HG03064 (cell line): Measurements from ENCODE around the gene BOC.

Source experiments
- ATAC-seq: cut with Tn5 transposase; IDR thresholded peaks from one replicate; pipeline ENCODE4 v1.9.1; 2021; ENCODE audit warnings: low read depth; ENCODE audit not compliant: unreplicated experiment

The BOC gene

DNA sequence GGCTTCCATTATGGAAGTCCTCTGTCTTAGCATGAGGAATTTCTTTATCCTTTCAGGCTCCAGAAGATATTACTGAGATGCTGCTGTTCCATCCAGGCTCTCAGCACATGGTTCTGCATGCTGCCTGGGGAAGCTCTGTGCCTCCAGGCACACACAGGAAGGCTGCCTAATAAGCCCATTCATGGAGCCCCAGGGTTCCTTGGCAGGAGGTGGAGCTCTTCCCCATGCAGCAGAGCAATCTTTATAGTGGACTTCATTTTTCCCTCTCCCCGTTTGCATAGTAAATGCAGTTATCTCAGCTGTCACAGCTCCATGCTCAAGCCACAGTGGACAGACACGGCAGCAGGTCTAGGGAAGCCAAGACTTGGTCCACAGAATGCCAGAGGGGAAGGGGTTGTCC lies 57.6 kb downstream of the BOC start:
- no peak for ATAC-seq

DNA sequence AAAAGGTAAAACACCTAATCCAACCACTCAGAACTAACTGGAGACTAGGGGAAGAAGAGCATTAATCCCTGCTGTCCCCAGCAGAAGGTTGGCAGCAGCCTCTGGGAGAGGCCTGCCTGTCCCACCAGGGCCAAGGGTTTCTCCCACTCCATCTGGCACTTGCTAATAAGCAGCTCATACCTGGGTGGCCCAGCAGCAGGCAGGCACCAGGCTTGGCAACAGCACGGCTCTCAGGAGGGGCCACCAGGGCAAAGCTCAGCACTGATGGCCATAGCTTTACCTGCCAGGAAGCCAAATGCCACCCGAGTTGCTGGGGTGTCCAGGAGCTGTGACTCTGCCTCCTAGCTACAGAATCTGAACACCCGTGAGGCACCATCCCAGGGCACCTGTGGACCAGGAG lies 58.3 kb downstream of the BOC start:
- no peak for ATAC-seq

DNA sequence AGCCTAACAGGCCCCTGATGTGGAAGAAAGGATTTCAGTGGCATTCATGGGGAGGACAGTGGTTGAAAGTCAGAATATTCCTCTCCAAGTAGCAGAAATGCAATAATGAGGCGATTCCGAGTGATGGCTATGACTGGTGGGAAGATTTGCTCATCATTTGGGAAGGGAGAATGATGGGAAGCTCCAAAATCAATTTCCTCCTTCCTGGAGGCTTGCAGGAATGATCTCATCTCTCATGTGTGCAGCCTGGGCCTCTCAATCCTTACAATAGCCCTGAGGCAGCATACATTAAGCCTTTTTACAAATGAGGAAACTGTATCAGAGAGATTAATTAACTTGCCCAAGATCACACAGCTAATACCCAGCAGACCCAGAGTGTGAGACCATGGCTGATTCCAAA lies 58.7 kb downstream of the BOC start:
- no peak for ATAC-seq

DNA sequence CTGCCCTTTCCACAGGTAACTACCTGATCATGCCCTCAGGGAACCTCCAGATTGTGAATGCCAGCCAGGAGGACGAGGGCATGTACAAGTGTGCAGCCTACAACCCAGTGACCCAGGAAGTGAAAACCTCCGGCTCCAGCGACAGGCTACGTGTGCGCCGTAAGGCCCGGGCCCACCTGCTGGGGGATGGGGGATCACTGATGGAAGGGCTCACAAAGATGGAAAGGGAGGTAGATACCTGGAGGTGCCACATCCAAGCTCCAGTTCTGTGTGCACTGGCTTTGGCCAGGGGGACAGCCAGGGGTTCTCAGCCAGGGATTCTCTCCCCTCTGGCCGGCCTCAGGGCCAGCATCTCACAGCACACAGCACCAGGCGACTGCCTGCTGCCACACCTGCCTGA lies 59.4 kb downstream of the BOC start:
- ATAC-seq = no peak

DNA sequence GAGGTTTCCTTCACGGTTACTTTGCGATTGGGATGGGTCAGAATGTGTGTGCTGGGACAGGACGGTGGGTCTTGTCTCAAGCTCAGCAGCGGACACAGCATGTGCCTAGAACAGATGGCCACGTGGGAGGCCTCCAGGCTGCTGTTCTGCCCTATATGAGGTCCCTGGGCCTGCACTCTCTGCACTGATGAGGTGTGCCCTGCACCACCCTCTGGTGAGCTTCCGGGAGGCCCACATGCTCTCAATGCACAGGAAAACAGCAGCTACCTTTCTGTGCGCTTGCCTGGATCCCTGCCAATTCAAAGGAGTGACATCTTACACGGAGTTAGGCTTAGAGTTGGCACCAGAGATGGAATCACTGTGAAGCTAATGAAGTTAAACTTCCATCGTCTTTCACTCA lies 59.8 kb downstream of the BOC start:
- no peak for ATAC-seq

DNA sequence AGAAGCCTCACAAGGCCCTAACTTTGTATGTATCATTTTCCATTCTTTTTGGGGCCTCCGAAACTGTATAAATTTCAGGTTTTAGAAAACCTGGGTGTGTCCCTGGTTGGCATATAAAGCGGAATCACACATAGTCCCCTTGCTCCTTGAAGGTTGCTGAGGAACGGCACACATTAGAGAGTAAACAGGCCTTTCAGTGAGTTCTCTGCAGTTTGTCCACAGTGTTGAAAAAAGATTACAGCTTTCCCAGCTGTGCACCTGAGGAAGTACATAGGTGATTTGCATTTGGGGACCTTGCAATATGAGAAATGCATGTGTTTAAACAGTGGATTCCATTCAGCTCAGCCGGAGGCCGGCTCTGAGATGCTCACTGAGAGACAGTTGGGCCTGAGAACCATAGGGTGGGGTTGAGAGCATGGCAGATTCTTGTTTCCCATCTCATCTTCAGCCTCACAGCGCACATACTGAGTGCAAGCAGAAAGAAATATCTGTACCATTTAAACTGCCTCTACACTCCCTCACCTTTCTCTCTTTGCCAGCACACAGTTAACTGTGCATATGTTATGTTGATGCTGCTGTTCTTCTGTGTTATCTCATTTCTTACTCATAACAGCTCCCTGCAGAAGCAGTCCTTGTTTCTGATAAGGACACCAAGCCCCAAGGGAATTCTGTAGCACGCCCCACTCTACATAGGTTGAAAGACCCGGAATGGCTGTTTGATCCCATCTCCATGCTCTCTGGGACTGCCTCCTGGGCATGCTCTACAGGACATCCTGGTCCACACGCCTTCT lies 60.4 kb downstream of the BOC start:
- ATAC-seq = no peak

DNA sequence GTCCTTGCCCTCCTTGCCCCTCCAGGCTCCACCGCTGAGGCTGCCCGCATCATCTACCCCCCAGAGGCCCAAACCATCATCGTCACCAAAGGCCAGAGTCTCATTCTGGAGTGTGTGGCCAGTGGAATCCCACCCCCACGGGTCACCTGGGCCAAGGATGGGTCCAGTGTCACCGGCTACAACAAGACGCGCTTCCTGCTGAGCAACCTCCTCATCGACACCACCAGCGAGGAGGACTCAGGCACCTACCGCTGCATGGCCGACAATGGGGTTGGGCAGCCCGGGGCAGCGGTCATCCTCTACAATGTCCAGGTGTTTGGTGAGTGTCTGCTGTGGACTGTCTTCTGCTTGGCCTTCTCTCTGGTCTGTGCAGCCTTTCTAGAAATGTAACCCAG lies 61.0 kb downstream of the BOC start:
- ATAC-seq = no peak

DNA sequence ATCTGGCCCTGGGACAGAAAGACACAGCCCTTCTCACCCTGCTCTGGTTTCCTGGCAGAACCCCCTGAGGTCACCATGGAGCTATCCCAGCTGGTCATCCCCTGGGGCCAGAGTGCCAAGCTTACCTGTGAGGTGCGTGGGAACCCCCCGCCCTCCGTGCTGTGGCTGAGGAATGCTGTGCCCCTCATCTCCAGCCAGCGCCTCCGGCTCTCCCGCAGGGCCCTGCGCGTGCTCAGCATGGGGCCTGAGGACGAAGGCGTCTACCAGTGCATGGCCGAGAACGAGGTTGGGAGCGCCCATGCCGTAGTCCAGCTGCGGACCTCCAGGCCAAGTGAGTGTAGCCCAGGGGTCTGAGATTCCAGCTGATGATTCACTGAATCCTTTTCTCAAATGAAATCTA lies 61.7 kb downstream of the BOC start:
- ATAC-seq = no peak

DNA sequence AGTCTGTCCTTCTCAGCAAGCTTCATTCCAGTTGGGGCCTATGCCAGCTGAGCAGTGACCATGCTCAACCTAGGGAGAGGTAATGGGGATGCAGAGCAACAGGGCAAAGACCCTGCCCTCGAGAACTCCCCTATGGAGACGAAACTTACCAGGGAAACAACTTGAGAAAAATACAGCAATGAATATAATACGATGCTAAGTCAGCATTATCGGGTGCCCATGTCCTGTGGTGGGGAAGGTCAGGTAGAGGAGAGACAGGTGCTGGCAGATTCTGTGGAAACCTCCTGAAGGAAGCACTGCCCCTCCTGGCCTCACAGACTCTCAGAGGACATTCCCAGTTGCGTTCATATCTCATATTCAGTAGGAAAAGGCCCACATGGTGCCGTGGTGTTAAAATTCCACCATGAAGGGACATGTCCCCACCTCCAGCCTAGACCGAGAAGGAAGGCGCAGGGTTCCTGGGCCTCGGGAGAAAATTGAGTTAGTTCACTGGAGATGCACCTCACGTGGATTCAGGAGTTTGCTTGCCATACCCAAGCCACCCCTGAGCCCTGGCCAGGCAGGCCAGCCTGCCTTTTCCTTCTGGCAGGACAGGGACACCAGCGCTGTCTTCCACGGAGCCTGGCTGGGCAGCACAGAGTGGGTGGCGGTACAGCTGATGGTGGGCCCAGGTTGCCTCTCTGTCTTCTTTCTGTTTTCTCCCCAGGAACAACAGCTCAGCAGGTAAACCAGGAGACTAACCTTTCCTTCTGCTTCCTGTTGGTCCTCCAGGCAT lies 62.4 kb downstream of the BOC start:
- ATAC-seq = no peak

DNA sequence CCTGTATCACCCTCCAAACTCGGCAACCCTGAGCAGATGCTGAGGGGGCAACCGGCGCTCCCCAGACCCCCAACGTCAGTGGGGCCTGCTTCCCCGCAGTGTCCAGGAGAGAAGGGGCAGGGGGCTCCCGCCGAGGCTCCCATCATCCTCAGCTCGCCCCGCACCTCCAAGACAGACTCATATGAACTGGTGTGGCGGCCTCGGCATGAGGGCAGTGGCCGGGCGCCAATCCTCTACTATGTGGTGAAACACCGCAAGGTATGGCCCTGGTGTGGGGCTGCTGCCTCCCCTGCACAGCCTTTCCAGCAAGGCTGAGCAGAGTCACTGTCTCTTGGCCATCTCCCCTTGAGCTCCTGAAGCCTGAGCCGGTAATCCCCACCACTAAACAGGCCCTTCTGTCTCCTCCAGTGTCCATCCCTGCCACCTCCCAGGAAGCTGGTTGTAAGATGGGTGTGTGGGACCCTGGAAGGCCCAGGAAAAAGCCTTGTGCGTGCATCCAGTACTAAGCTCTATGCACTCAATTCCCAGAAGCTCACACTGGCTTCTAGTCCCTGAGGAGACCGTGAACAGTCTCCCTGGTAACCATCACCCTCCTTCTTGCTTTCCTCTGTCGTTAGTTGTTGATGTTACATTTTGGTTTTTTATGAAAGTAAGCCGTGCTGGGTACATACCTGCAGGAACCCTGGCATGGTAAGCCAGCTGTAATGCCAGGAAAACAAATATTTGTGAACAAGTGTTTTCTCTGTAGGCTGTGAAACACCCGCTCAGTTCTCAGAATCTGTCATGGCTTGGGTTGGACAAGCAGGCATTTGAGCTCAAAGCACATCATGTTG lies 63.3 kb downstream of the BOC start:
- ATAC-seq = no peak

DNA sequence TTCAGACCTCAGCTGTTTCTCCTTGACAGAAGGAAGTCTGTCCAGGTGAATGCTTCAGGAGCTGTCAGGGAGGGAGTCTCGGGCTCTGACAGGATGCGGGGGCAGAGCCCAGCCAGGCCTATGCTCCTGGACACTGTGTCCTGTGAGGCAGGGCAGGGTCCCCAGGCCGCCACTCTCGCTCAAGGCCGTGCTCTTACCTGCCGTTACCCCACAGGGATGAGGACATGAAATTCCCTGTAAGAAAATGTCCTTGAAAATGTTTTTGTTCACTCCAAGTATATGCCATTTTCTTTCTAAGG lies 63.9 kb downstream of the BOC start:
- no peak for ATAC-seq

DNA sequence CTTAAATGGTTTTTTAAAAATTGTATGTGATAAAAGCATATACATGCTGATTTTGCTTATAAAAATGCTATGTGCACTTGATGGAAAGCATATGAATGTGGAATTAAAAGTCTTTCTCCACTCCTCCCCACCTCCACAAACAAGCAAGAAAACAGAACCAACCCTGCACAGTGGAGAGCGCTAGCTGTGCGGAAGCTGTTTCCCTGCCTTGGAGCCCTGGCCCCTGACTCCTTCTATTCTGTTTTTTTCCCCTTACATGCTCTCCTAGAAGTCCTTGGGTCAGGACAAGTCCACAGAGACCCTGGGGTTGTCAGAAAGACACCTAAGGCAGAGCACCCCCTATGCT lies 64.2 kb downstream of the BOC start:
- no peak for ATAC-seq

DNA sequence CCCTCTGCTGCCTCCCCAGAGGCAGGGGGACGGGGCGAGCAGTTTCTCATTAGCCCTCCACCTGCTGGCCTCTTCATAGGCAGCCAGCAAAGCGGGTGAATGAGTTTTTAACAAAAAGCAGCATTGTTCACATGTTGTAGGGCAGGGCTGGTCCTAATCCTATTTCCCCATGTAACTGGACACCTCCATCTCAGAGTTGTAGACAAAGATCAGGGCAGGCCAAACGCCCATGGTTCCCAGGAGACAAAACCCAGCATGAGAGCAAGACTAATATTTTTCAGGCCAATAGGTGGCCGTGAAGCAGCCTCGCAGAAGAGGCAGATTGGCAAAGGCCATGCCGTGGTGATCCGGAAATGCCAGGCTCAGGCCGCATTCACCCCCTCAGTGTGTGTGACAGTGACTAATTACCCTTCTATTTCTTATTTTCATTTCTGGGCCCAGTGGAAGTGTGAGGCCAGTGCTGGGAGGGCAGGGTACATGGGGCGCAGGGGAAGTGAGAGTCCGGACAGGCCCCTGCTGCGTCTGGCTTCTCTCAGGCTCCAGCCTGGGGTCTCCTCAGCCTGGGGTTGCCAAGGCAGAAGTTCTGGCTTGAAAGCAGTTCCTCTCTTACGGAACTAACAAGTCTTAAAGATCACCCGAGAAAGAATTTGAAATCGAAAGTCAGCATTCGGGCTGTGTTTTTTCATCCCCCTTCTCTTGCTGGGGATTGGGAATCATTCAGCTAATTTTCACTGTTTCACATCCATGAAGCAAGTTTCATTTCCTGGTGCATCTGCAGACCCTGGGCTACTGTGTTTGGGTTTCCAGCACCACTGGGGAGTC lies 64.8 kb downstream of the BOC start:
- ATAC-seq = peak; percentile 78

DNA sequence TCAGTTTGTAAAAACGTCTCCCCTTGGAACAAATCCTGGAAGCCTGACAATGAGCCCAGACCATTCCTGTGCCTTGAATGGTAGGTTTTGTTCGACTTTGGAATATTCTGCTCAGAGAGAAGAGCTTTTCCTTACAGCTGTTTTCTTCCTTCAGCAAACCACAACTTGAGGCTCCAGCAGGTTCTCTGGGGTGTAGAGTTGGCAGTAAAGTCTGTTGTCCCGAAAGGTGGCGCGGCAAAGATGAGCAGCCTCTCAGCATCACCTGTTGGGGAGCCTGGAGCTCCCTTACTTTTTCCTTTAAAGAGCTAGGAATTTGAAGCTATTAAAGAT lies 65.4 kb downstream of the BOC start:
- no peak for ATAC-seq

DNA sequence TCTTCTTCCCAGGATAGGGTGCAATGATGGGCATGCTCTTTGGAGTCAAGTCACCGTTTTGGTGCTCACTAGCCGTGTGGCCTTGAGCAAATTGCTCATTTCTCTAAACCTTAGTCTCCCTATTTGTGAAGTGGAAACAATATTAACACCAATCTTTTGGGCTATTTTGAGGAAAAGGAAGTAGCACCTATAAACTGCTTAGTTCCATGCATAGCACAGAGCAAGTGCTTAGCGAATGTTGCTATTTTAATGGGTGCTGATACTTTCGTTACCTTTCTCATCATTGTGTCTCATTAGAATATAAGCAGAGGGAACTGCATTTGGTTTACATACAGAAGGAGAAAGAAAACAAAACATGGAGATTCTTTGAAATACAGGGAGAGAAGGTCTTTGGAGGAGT lies 66.1 kb downstream of the BOC start:
- ATAC-seq = no peak

DNA sequence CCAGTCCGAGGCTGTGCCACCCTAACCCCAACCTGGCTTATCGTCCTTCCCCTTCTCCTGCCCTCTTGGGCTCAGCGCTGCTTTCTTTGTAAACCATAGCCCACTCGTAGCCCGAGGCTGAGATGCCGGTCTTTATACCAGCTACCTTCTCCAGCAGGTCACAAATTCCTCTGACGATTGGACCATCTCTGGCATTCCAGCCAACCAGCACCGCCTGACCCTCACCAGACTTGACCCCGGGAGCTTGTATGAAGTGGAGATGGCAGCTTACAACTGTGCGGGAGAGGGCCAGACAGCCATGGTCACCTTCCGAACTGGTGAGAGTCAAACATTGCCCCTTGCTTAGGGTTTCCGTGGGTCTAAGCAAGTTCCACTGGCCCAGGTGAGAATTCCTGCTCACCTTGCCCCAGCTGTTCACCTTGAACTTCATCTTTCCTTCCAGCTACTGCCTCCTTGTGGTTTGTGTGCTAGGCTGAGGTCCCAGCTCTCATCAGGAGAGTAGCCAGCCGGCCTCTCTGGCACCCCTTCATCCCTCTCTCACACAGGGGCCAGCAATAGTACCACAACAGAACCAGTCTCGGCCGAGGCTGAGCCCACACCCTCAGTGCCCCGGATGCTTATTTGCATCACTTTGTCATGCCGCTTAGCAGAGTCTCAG lies 66.7 kb downstream of the BOC start:
- ATAC-seq = no peak

DNA sequence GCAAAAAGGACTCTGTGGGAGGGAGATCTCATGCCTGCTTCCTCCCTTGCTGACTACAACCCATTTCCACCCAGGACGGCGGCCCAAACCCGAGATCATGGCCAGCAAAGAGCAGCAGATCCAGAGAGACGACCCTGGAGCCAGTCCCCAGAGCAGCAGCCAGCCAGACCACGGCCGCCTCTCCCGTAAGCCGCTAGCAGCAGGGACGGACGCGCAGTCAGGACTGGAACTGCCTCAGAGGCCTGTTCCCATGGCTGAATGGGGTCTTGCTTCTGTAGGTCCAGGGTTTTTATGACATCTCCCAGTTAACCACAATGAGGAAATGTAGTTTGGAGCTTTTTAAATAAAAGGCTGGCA lies 67.2 kb downstream of the BOC start:
- no peak for ATAC-seq

DNA sequence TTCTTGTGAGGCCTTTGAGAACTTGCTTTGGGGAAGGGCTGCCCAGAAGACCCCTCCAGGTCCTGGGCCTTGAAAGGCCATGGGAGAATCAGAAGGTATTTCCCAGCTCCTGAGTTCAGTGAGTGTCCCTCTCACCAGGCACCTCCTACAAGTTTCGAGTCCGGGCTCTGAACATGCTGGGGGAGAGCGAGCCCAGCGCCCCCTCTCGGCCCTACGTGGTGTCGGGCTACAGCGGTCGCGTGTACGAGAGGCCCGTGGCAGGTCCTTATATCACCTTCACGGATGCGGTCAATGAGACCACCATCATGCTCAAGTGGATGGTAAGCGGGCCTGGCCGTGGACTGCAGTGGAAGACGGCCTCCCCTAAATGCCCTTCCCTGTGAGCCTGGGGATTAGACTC lies 68.3 kb downstream of the BOC start:
- no peak for ATAC-seq

DNA sequence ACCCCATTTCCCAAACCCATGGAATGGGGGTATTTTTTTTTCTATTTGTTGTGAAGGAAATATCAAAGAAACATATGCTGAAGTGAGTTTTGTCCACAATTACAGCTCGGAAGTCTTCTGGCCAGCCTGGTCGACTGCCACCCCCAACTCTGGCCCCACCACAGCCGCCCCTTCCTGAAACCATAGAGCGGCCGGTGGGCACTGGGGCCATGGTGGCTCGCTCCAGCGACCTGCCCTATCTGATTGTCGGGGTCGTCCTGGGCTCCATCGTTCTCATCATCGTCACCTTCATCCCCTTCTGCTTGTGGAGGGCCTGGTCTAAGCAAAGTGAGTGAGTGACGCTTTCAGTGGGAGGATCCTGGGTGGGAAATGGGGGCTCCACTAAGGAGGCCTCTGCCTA lies 71.9 kb downstream of the BOC start:
- ATAC-seq = no peak

DNA sequence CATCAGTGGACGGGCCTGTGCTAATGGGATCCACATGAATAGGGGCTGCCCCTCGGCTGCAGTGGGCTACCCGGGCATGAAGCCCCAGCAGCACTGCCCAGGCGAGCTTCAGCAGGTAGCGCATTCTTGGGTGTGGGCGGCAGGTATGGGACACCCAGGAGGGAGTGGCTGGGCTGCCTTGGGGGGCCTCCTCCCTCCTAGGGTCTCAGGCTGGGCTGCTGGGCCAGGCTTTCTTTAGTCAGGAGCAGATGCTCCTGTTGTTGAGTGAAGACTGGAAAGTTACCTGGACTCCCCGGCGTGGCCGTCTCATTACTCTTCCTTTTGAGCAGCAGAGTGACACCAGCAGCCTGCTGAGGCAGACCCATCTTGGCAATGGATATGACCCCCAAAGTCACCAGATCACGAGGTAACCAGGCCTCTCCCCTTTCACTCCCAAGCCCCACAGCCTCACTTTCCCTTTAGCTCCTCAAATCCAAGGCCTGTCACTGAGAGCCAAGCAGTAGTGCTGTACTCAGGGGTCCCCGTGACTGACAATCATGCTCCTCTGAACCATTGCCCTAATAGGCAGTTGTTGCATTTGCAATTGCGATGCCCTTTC lies 73.2 kb downstream of the BOC start:
- ATAC-seq = no peak
